GM18861 (cell line): ENCODE results near the gene SIVA1.

Experiments used
- ATAC-seq: cut with Tn5 transposase; IDR thresholded peaks from one replicate; pipeline ENCODE4 v1.9.1; 2021; ENCODE audit not compliant: unreplicated experiment

The SIVA1 gene

GRCh38 chr14:104795781-104796686, 43.1 kb downstream of the SIVA1 start:
- ATAC-seq = no peak

DNA sequence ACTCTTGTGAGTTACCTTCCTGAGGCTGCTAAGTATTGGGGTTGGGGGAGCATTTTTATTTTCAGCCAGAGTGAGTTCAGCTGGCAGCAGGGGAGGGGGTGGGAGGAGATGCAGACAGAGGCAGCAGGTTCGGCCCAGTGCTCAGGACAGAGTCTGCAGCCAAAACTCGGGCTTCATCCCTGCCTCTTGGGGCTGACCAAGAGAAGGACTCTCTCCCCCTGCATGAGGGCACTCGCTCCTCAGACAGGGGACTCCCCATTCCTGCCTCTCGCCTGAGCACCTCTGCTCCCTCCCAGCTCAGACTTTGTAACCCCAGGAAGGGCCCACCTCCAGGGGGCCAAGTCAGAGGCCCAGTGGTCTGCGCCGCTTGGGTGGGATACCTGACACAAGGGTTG, 43.7 kb downstream of the SIVA1 start:
- ATAC-seq = no peak

DNA sequence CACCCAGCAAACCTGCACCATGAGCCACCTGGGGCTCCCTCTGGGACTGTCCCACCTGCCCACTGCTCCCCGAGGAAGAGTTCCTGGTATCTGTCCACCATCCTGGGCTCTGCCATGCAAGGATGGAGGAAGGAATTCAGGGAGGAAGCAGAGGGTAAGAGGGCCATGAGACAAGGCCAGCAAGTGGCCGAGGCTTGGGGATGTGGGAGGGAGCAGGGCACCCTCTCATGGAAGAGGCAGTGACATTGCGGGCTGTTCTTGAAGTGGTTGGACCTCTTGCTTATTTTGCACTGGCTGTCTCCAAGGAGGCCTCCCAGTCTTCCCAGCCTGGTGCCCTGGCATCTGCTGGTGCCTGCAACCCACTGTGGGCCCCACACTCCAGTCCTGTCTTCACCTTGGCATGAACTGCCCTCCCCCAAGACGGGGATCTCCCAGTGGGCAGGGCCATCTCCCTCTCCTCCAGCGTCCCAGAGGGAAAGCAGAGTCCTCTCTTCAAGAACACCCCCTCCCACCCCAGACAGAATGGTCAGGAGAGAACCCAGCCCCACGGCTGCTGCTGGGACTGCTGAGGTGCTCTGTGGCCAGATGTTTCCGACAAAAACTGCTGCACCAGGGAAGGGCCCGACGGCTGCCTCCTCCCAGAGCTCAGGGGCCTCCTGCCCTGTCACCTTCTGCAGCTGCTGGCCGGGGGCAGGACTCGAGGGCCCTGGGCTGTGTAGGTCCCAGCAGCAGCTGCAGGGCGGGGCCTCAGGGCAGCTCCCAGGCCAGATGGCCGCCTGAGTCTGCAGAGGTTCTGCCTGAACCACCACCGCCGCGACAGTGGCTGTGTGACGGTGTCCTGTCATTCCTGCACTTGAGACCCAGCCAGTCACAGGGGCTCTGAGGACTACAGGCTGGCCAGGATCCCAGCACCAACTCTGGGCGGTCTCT, 44.4 kb downstream of the SIVA1 start:
- no peak for ATAC-seq

DNA sequence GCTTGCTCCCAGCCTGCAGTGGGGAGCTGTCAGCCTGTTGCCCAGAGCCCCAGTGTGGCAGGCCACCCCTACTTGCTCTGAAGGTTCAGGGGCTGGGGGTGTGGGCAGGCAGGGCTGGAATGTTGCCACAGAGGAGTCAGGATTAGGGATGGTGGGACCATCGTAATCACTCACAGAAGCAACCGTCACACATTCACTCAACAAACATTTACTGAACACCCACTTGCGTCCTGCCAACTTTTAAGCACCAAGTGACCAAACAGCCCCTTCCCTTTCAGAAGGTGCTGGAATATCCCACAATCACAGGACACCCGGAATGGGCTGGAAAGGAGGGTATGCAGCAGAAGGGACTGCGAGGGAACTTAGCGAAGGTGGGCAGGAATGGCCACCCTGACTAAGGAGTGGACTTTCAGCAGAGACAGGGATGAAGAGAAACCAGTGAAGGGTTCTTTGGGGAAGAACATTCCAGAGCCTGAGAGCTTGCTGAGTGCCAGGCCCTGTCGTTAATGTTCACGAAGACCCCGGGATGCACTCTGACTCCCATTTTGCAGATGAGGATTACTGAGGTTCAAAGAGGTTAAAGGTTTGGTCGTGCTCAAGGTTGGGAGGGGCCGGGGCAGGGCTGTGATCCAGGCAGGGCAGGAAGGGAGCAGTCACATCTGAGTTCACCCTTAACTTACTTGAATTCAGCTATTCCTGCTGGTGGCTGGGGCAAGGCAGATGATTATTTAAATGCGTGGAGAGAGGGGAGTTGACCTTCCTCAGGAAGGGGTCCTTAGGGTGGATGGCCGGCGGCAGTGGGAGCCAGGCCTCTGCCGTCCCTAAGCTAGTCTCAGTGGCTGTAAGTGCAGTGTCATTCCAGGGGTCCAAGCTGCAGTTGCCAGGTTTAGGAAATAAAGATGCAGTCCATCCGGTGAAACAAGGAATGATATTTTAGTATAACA, 45.6 kb downstream of the SIVA1 start:
- no peak for ATAC-seq

GRCh38 chr14:104799244-104800014, 46.5 kb downstream of the SIVA1 start:
- no peak for ATAC-seq

DNA sequence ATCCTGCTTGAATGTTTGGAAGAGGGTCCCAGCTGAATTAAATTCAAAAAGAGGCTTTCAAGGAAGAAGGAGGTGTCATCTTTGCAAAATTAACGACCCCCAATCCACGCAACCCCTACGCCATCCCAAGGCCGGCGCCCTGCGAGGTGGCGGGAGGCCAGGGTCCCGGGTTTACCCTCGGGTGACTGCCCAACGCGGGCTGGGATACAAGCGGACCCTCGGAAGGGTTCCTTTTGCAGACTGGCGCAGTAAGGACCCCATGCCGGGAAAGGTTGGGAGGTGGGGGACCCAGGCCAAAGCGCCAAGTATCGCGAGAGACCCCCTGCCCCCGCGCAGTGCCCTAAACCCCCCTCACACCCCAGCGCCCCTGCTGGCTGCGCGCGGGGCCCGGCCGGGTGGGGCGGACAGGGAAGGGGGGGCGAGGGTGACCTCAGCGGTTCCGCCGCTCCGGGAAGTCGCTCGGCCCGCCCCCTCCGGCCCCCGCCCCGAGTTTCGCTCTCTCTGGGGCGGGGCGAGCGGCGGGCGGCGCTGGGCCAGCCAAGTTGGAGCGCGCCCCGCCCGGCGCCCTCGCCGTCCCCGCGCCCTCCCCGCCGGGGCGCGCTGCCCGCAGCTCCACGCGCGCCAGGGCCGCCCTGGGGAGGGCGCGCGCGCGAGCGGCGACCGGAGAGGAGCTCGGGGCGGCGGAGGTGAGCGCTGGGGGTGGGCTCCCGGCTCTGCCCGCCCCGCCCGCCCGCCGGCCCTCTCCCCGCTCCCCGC, 47.2 kb downstream of the SIVA1 start:
- ATAC-seq = peak; percentile 25

GRCh38 chr14:104800771-104801519, 48.0 kb downstream of the SIVA1 start, which contains the start of gene ZBTB42:
Gene ZBTB42 (plus strand): TSS chr14:104801101. CDS start chr14:104801198, 97 bp downstream.
- peak; percentile 22 for ATAC-seq

DNA sequence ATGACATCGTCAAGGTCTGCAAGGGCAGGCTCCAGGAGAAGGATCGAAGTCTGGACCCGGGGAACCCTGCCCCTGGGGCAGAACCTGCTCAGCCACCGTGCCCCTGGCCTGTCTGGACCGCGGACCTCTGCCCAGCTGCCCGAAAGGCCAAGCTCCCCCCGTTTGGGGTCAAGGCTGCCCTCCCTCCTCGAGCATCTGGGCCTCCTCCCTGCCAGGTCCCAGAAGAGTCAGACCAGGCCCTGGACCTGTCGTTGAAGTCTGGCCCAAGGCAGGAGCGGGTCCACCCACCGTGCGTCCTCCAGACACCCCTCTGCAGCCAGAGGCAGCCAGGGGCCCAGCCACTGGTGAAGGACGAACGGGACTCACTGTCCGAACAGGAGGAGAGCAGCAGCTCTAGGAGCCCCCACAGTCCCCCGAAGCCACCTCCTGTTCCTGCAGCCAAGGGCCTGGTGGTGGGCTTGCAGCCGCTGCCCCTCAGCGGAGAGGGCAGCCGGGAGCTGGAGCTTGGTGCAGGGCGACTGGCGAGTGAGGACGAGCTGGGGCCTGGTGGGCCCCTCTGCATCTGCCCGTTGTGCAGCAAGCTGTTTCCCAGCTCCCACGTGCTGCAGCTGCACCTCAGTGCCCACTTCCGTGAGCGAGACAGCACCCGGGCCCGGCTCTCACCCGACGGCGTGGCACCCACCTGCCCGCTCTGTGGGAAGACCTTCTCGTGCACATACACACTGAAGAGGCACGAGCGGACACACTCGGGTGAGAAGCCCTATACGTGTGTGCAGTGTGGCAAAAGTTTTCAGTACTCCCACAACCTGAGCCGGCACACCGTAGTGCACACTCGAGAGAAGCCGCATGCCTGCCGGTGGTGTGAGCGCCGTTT, 48.8 kb downstream of the SIVA1 start:
- no peak for ATAC-seq

DNA sequence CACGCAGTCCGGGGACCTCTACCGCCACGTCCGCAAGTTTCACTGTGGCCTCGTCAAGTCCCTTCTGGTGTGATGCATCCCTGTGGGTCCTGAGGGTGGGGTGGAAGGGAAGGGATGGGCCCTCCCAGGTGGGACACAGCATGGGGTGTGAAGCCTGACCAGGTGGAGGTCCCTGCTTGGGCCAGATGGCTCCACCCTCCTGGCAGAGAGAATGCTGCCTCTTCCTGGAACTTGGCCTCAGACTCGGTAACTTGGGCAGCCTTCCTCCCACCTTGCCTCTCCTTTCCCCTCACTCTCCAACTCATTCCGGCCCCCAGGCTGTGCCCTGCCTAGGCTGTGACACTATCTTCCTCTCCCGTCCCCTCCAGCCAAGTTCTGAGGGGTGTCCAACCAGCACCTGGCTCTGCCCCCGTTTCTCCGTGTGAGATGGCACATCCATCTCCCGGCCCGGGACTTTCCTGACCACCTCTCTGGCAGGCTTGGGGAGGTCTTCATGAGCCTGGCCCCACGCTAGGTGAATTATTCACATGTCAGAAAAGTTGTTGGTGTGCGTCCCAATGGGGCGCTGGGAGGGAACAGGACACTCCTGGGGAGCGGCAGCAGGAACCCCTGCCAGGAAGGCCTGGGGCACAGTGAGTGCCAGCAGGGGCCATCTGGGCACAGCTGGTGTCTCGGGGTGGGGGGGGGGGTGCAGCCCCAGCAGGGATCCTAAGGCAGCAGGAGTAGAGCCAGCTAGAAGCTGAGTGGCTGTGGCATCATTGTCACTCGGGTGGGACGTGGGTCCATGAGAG, 49.6 kb downstream of the SIVA1 start:
- ATAC-seq = no peak

DNA sequence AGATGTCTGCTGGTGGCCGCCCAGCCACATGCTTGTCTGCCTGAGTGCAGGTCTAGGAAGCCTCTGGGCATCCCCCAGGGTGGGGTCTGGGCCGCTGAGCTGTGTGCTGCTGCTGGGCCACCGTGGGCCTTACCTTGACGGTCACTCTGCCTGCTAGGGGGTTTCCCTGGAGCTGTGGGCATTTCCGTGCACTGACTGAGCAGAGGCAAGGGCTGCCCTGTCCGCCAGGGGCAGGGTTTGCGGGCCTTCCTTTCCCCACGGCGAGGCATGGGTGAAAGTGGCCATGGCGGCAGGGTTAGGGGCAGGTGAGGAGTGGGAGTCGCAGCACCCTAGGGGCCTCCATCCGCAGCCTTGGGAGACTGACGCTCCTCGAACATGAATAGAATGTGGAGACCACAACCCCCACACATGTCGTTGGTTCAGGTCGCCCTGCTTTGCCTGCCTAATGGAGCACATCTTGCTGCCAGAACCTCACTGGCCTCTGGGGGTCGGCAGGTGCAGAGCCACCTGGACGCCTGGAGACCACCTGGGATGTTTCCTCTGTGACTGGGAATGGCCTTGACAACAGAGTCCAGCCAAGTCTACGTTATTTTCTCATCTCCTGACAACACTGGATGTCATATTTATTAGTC, 50.4 kb downstream of the SIVA1 start:
- ATAC-seq = no peak

- ATAC-seq = no peak
Measured at GRCh38 chr14:104803912-104804410, 51.0 kb downstream of the SIVA1 start.

GRCh38 chr14:104804481-104805325, 51.8 kb downstream of the SIVA1 start:
- ATAC-seq = no peak

GRCh38 chr14:104805326-104805678, 52.4 kb downstream of the SIVA1 start:
- no peak for ATAC-seq

GRCh38 chr14:104805941-104806624, 53.1 kb downstream of the SIVA1 start:
- ATAC-seq = no peak
